Ureter (tissue), 1 donor: ENCODE results near the gene HNRNPK. TPM values are rescaled to one million over a fixed set of nuclear protein-coding genes. Genes with fewer than 3 reads are reported as not detected.
"Not testable (repeated sequence)": the region's sequence is repeated elsewhere in the genome, so short reads cannot be mapped to it uniquely, and the experiment has no call there.

ENCODE experiments used
- DNase-seq: peaks from one replicate; pipeline ENCODE4 v3.0.0-alpha.2; 2020; ENCODE audit warnings: low spot score
- total RNA-seq: library from RNA; stranded (reverse); gene quantifications from one replicate; pipeline ENCODE4 v1.2.4, GENCODE V29; 2023
- donor health status: DM: yes; HTN: yes; CAD: no.

HNRNPK gene
- total RNA-seq, 1 donor from 2014 or later = 600 TPM

DNA sequence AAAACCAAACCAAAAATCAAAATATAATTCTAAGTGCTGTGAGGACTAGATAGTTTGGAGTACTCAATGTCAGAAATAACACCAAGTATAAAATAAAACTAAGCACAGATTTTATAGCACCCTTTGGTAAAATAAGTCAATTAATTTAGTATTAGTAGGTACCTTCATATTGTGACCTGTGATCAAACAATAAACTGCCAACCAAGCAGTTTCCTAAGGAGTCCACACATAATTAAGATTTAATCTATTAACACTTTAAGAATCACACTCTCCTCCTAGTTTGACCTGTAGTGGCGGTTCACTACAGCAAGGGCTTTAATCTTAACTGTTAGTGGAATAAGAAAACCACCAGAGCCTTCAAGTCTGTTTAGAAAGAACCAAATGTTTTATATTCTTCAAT lies 2.8 kb downstream of the HNRNPK start:
- no peak for DNase-seq

- DNase-seq = no peak
These were observed 3.6 kb downstream of the HNRNPK start for GRCh38 chr9:83976372-83976771.

DNA sequence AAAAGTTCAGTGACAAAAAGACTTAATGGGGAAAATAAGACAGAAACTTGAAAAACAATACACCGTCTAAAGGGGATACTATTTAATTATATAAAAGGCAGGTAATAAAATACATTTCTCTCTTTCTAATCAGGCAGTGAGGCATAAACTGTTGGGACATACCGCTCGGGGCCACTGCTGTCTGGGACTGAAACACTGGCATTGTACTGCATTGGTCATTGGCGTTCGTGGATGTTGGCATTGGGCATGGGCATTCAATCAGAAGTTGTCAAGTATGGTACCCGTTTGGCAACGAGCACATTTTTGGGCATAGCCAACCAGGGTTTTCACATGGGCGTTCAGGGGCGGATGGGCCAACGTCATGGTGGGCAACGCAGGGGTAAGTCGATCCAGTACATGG lies 4.7 kb downstream of the HNRNPK start:
- no peak for DNase-seq

DNA sequence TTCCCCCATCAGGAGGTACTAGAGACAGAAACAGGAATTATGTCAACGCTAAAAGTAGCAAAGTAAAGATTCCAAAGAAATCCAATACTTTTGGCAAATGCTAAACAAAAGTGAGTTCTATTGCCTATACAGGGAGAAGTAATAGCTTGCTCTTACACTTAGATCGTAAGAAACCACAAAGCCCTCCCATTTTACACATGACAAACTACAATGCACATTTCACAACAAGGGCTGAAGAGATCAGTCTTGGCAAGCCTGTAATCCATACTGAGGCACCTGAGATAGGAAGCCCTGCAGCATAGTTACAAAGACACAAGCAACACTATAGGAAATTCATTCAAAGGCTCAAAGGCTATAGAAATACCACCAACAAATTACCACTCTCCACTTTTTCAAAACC lies 7.7 kb downstream of the HNRNPK start:
- DNase-seq = no peak

DNA sequence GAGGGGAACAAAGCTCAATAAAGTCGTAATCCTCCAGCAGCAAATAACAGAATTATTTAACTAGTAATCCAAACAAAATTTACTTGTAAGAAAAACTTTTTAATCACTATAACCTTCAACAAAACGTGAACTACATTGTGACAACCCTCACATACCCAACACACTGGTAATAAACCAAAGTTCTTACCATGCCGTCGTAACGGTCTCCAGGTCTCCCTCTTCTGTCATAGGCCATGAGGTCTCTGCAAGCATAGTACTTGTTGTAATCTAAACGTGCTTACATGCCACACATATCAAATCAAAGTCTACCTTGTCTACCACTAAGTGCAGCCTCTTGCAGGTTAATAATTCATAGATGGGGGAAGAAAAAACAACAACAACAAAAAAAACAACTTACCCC lies 8.5 kb downstream of the HNRNPK start:
- DNase-seq = no peak

GRCh38 chr9:83969602-83970001 lies 10.4 kb downstream of the HNRNPK start:
- no peak for DNase-seq

- no peak for DNase-seq
These were observed 12.9 kb downstream of the HNRNPK start for GRCh38 chr9:83967073-83967472.

- DNase-seq = no peak
These were observed 13.8 kb downstream of the HNRNPK start for GRCh38 chr9:83966209-83966582.

DNA sequence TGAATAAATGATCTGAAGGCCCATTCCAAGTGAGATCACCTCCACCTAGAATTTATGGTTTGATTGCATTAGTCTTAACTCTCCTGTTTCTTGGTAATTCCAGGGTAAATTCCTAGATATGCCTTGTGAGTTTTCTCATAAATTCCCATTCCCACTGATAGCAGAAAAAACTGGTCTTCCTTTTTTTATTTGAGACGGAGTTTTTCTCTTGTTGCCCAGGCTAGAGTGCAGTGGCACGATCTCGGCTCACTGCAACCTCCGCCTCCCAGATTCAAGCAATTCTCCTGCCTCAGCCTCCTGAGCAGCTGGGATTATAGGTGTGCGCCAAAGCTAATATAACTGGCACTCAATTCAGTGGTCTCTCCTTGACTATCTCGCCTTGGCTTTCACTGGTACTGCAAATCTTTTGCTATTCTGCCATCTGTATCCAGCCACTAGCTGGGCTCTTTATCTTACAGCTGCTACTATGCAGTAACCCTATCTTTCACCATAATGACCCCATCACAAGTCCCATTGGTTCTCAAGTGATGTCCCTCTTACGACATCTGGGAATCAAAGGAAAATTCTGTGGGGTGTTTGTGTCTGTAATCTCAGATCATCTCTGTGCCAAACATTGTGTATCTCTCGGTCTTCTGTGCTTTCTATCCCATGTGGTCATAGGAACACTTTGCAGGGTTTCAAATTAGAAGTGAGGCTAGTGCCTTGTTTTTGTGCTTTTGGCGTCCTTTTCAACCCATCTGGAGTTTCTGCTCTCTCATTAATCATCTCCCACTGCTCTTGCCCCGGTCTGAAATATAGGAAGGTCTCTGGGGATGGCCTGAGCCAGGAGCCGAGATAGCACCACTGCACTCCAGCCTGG lies 14.4 kb downstream of the HNRNPK start:
- DNase-seq = no peak

GRCh38 chr9:83964973-83965349 lies 15.1 kb downstream of the HNRNPK start:
- no peak for DNase-seq

- DNase-seq = no peak
These were observed 17.9 kb downstream of the HNRNPK start for GRCh38 chr9:83962165-83962564.

DNA sequence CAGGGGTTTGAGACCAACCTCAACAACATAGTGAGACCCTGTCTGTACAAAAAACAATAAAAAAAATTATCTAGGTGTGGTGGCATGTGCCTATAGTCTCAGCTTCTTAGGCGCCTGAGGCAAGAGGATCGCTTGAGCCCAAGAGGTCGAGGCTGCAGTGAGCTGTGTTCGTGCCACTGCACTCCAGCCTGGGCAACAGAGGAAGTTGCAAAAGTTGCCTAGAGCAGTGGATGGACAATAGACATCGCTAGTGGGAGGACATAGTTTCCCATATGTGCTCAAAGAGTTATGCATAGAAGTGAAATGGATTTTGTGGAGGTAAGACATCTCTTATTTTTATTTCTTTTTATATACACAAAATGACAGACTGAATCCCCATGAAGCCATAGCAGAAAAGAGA lies 19.0 kb downstream of the HNRNPK start:
- DNase-seq = no peak

DNA sequence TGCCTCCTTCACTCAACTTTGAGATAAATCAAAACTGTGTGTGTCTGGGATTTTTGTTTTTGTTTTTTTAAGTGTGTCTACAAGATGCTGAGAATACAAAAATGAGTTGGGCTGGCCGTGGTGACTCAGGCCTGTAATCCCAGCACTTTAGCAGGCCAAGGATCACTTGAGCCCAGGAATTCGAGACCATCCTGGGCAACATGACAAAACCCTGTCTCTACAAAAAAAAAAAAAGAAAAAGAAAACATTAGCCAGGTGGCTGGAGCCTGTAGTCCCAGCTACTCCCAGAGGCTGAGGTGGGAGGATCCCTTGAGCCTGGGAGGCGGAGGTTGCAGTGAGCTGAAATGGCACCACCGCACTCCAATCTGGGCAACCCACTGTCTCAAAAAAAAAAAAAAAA lies 21.0 kb downstream of the HNRNPK start:
- no peak for DNase-seq

DNA sequence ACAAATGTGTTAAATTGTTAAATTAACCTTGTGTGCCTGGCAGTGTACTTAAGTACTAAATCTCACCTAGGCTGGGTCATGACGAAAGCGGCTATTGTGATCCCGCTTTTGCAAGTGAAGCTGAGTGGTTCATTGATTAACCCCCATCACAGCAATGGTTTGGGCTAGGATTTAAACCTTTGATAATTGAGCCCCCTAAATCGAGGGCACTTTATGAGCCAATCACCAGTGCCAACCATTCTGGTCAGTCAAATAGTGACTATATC lies 22.8 kb downstream of the HNRNPK start:
- no peak for DNase-seq

- DNase-seq = peak; percentile 80
These were observed 23.4 kb downstream of the HNRNPK start for GRCh38 chr9:83956436-83957247.

GRCh38 chr9:83956086-83956435 lies 24.0 kb downstream of the HNRNPK start:
- DNase-seq = peak; percentile 49

- not testable (repeated sequence) for DNase-seq
These were observed 31.9 kb downstream of the HNRNPK start for GRCh38 chr9:83948096-83948495.

DNA sequence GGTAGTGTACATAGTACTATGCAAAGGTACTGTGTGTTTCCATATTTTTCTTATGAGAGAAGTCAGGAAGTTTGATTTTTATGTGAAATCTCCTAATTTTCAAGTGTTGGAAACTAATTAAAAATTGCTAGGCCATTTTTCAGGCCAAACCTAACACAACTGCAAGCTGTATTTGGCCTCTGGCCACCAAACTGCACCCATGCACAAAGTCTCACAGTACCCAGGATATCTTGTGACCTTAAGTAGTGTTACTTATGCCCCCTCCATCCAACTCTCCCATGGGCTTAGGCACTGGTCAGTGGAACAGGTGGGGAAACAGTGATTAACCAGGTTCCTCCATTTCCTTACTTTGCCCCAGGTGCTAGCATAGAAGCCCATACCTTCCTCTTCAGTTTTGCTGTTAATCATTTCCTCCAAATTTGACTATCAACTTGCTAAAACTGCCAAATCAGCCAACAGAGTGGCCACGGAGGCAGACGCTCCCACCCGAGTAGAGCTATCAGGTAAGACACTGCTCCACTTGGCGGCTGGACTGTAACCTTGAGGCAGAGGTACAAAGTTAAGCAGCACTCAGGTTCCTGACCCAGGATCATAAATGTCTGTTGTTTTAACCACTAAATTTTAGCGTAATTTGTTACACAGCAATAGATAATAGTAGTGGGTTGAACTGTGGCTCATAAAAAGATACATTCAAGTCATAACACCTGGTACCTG lies 39.3 kb downstream of the HNRNPK start:
- peak; percentile 22 for DNase-seq

DNA sequence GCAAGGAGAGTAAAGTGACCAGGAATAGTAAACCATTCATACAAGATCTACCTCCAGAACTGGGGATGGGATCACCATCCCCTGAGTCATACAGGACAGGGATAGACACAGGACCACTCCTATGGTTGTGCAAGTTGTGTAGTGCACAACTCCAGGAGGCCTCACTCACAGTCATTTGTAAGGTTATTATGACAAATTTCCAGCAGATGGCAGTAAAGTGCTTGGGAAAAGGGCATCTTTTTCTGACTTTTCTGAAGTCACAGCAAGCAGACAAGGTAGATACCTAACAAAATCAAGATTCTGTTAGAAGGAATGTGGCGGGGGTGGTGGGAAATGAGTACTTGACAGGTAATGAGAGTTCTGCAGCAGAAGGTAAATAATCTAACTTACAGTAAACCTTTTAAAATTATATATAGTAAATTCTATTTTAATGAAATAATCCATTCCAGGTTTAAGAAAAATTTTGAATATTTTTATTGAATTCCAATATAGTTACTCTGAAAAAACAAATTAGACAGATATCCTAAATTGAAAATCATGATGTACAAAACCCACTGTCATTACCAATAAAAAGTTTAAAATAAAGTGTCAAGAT lies 42.1 kb downstream of the HNRNPK start:
- peak; percentile 38 for DNase-seq

DNA sequence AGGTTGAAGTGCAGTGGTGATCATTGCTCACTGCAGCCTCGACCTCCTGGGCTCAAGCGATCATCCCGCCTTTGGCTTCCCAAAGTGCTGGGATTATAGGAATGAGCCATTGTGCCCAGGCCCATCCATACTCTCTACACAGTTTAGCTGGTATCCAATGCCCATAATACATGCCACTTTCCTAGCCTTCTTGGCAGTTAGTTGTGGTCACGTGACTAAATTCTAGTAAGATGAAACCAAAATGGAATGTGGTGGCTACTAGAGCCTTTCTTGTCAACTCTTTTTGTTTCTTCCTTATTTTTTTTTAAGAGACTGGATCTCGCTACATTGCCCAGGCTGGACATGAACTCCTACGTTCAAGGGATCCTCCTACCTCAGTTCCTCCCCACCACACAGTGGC lies 43.5 kb downstream of the HNRNPK start:
- DNase-seq = no peak

DNA sequence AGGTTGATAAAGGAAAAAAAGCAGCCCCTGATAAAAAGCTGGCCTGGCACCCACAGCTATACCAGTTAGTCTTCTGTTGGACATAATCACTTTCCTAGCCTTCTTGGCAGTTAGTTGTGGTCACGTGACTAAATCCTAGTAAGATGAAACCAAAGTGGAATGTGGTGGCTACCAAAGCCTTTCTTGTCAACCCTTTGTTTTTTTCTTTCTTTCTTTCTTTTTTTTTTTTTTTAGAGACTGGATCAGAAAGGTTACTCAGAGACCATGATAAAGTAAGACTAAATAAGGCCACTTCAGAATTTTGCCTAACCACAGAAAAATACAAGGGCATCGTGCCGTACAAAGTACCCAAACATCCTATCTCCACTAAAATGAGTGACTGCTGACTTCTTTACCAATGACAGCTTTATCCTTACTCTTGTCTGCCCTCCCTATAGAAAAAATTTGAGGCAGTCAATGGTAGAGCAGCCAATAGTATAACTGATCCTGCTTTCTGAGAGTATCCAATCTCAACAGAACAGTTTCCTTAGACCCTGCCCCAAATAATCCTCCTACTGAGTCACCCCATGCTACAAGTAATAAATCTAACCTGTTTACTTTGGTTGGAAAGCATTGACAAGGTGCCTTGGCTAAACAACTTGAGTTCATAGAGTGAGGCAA lies 44.6 kb downstream of the HNRNPK start:
- no peak for DNase-seq
